CMK (cell line): ENCODE measurements around the gene HAAO.

Experiments used
- DNase-seq: peaks from one replicate; pipeline ENCODE4 v3.0.0-alpha.2; 2010; ENCODE audit warnings: low read depth

The HAAO gene

DNA sequence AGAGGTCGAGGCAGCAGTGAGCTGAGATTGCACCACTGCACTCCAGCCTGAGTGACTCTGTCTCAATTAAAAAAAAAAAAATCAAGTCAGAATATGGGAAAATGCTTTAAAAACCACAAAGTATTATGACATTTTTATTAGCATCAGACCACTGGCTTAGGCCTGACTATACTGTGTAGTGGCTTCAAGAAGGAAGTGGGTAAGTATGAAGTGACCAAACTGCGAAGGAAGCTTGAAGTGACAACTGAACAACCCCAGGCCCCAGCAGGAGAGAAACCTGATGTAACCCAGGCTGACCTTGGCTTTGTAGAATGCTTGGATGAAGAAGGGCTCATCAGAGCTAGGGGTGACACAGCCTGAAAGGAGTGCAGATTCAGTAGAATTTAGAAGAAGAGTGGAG, 21.4 kb upstream of the HAAO start:
- DNase-seq = no peak

DNA sequence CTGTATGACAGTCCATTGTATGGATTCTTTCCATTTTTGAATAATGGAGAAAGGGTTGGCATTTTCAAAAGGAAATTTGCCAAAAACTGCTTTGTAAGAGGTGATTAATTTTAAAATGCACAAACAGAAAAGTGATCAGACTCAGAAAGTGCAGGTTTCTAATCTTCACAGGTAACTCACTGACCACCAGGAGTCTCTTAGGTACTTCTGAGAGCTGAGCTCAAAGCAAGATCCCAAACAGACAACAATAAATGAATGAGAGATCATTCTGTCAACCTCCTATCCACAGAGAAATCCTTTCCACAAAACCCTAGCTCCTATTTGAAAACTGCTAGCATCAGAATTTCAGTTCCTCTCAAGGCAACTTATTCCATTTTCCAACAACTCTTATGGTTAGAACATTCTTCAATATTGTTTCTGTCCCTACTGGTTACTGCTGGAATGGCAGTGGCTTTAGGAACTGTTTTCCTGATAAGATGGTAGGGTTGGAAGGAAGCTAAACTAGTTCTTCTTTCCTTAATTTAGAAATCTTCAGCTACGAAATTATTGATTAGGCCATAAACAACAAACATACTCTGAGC, 20.6 kb upstream of the HAAO start:
- no peak for DNase-seq

DNA sequence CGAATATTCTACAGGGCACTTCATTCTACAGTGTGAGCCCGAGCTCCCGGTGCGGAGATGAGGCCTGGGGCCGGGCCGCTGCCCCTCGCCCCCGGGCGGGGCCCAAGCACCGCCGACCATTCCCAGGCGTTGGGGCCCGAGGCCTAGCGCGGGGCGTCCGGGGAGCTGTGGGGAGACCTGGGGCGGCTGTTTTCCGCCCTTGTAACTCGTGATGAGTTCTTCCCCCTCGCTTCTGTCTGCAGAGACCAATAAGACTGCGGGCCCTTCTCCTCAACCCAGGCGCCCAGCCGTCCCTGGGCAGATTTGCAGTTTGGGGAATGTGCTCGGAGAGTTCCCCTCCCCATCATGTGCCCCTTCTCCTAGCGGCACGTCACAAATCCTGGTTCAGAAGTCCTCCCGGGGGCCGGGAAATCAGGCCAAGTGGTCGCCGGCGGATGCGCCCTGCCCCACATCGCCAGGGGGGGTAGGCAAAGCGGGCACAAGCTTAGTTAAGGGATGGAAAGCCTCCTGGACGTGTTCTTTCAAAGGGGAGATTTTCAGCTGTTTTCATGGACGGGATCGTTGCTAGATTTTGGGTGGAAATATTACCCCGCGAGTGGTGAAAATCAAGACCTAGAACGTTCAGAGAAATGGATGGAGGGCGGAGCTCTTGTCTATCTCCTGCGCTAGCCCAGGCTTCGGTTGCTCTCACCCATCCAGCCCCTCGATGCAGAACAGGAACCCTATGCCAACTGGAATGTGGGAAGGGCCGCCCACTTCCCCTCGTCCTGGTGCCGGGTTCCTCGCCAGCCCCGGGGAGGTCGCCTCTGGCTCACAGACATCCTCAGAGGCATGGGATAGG, 18.8 kb upstream of the HAAO start:
- peak; percentile 48 for DNase-seq

DNA sequence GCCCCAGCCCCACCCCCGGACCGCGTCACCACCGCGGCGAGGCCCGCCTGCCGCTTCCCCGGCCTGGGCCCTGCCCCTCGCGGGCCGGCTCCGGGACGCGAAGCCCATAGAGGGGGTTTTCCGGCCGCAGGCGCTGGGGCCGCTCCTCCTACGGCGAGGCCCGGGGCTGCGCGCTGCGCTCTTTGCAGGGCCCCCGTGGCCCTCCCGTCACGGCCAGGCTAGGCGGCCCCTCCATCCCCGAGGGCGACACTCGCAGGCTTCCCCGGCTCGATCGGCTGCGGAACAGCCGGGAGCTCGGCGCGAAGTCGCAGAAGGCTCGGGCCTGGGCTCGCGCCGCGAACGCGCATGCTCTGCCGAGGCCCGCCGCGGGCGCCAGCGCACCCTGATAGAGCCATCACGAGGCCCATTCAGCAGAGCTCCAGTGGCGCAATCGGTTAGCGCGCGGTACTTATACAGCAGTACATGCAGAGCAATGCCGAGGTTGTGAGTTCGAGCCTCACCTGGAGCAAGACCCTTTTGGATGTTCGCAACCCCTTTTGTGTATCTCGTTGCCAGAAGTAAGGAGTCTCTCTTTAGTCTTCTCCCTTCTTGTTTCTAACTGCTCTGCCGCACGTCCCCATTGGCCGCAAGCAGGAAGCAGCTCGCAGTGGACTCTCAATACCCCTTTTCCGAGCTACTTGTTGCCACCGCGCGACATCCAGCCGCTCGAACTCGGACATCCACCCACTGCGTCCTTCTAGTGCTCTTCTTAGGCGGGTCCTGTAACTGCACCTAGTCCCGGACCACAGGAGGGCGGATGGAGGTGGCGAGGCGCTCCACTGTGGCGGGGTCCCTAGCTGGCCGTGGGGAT, 18.0 kb upstream of the HAAO start:
- DNase-seq = peak; percentile 94

DNA sequence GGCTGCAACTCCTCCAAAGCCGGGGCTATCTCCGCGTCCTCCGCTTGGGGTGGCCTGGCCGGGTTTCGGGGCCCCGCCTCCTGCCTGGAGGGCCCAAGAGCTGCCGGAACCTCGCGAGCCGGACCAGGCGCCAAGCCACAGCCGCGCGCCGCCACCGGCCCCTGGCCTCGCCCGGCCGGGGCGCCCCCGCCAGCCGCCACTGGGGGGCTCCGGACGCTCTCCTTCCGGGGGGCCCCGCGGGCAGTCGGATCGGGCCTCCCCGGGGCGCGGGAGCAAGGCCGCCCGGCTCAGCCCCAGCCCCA, 17.4 kb upstream of the HAAO start:
- DNase-seq = peak; percentile 42

DNA sequence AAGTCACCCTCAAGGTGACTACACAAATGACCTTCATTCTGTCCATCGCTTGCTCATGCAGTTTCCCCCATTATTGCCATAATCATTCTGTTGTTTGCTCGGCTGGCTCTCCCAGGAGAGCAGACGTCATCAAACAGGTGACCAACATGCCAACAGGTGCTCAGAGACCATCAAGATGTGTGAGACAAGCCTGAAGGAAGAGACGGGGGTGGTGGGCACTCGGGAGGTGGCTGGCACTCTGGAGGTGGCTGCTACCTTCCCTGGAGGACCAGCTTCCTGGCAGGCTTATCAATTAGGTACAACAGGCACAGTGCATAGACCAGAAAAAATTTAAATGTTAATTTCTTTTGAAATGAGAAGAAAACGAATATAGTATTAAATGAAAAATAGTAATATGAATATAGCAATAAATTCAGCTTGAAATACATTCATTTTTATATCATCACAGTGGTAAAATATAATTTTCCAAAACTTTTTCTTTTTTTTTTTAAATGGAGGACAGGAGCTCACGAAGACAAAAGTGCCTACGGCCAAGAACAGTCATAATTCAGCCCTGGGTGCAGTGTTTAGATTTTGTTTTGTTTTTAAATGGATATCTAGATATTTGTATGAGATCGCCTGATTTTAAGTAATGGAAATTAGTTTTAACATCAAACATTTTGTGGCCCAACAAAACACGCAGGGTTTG, 16.9 kb upstream of the HAAO start:
- DNase-seq = no peak

DNA sequence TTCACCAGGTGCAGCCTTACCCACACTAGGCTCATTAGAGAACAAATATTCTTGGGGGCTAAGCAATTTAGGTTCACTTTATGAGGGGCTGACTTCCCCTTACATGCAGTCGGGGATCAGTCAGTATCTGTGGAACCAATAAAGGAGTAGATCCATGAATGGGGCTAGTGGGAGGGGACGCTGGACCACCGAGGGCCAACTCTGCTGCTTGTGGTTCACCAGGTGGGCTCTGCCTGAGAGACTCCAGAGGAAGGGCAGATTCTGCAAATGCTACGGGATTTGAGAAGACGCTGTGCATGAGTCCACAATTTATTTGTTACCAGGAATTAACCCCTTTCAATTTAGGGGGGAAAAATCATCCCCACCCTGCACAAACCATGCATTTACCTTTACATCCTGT, 15.9 kb upstream of the HAAO start:
- no peak for DNase-seq

DNA sequence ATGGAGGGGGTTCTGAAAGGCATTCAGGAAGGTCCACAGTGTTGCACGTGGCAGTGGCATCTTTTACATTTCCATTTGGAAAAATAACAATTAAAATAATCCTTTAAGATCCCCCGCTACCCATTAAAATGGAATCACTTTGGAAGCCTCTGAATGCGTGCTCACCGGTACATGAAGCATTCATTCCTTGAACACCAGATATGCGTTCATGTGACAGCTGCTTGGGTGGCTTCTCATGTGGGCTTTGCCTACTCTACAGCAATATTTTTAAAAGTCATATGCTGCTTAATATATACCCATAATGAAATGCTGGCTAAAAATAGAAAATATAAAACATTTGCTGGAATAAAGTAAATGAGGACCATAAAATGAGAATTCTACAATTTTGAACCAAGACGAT, 14.4 kb upstream of the HAAO start:
- DNase-seq = no peak

DNA sequence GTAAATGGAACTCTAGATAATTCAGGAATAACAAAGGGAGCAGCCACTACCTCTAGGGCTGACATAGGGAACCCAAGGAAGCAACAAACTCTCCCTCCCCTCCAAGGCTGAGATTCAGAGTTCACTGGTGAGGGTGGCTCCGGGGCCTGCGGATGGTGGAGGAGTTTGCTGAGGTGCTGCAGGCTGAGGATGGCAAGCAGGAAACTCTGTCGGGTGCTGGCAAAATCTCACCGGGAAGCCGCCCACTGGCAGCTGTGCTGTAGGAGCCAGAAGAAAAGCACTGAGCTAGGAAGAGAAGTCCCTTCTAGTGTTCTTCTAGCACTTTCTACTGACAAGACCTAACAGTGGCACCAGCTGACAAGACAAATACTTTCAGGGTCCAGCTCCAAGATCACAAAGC, 12.5 kb upstream of the HAAO start:
- DNase-seq = no peak

DNA sequence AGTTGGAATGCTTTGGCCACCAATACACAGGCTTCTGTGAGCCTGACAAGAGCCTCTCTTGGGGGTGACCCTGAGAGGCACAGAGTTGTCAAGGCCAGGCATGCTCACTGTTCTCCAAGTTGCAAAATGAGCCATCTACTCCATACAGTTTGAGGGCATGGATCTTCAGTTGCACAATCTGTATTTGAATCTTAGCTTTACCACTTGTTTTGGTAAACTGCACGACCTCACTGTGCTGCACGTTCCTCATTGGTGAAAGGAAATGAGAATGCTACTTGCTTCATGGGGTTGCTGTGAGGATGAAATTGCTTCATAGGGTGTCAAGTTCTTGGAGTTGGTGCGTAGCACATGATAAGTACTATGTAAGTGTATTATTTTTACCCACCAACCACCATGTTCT, 12.0 kb upstream of the HAAO start:
- DNase-seq = no peak

DNA sequence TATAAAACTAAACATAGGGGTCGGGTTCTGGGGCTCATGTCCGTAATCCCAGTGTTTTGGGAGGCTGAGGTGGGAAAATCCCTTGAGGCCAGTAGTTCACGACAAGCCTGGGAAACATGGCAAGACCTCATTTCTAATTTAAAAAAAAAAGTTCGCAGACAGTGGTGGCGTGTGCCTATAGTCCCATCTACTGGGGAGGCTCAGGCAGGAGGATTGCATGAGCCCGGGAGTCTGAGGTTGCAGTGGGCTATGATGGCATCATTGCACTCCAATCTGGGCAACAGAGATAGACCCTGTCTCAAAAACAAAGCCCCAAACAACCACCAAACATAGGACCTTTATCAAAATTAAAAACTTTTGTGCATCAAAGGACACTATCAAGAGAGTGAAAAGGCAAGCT, 9.8 kb upstream of the HAAO start:
- no peak for DNase-seq

DNA sequence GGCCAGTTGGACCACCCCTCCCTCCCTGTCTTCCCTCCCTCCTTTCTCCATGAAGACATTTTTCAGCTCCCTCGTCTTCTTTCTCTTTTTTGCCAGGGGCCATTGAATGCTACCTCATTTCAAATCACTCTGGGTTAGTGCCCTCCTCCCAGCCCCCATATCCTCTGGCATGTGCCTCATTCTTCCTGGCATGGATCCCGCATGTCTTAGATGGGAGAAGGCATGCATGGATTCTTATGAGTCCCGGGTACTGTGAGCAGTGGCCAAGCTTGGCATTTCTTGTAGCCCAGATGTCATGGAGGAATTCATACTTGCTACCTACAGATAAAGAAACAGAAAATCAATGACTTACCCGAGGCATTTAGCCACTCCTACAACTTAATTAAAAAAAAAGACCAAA, 9.0 kb upstream of the HAAO start:
- no peak for DNase-seq

DNA sequence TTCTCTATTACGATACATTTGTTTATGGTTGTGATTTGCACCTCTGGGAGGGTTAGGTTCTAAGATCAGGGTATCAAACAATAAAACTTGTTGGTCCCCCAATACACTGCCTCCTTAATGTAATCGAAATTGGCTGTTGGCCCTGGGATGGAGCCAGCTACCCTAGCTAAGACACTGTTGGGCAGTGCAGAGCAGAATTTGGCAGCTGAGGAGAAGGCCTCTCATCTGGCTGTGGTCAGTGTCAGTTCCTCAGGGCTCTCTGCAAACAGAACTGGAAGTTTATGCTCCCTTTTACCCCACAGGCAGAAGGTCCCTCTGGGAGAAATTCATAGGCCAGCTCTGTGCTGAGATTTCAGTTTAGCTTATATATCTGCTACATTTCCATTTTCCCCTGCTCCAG, 8.6 kb upstream of the HAAO start:
- no peak for DNase-seq

DNA sequence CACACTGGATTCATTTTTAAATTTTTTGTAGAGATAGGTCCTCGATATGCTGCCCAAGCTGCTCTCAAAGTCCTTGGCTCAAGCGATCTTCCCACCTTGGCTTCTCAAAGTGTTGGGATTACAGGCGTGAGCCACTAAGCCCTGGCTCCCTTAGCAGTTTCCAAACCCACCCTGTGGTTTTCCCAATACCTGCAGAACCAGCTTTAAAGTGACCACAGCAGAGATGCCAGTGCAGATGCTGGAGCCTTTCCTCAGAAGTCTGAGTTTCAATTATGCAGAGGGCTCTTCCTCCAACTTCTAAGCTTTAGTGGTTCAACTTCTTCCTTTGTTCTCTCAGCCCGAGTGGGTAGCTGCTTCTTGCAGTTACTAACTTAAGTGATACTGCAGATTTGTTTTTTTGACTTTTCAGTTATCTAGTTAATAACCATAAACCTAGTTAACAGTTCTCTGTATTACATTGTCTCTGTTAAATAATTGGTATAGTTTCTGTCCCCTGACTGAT, 8.1 kb upstream of the HAAO start:
- DNase-seq = no peak

DNA sequence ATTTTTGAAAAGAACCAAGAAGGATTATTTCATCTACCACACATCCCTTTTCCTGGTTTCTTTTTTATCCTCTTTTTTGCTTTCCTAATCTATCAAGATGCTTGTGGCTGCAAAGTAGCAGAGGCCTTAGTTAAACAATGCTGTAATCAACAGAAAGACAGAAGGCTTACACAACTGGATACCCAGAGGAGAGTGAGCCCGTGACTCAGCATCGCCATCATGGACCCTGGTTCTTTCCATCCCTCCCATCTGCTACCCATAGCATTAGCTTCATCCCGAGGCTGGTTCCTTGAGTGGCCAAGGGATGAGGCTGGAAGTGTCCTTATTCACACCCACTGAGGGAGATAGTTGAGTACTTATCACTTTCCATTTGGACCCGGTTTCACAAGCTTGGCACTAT, 7.5 kb upstream of the HAAO start:
- no peak for DNase-seq

DNA sequence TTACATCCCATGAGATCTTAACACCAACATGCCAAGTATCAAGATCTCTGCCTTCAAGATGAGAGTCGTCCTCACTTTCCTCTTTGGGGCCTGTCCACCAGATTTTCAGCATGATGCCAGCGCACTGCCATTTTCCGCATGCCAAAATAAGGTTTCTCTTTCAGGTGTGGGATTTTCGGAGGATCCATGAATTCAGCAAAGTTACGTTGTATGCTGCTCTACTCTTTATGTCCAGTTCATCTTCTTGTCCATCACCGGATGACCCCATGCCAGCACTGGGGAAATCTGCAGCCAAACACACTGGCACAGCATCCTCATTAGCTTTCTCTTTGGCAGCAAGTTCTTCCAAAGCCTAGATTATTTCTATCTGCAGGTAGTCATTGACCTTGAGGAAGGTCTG, 4.9 kb upstream of the HAAO start:
- no peak for DNase-seq

DNA sequence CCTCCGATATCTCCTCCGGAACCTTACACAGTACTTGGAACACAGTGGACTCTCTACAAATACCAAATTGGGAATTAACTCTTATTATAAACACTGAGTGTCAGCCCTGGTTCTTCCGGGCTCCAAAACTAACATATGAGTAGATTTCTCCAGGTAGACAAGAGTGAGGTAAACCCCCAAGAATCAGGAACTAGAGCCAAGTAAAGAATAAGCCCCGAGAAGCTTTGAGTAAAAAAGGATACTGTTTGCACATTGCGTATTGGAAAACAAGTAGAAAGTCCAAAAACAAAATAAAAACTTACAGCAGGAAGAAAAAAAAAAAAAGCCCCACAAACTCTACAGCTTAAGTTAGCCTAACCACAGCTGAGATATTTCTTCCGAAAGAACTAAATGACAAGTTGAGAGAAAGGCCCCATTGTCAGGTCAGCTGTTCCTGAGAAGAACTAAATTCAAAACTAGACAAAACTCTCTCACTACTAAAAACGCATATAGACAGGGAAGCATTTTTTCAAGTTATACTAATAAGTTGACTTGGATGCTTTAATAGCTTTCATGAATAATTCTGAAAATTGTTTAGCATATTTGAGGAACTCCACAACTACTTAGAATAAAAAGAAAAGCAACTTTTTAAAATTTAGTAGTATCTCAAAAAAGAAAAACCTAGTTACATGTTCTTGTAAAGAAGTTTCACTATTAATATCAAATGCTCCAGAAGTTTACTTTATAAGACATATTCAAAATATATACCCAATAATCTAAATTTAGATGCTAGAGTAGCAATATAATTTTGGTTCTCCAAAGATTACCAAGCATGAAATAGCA, 4.3 kb upstream of the HAAO start:
- no peak for DNase-seq

DNA sequence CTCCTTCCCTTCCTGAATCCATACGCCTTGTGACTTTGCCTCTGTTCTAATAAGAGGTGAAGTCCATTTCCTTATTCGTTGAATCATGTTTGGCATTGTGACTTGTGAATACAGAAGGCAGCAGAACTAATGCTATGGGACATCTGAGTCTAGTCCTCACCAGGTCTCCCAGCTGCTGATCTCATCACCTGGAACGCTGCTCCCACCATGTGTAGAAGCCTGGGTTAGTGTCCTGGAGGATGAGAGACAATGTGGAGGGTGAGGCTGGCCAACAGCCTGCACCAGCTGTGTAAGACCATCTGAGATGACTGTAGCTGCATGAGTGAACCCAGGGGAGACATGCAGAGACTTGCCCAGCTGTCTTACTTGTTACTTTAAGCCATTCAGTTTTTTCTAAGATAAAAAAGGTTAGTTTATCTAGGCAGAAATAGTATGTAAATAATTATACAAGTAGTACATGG, 3.5 kb upstream of the HAAO start:
- no peak for DNase-seq

DNA sequence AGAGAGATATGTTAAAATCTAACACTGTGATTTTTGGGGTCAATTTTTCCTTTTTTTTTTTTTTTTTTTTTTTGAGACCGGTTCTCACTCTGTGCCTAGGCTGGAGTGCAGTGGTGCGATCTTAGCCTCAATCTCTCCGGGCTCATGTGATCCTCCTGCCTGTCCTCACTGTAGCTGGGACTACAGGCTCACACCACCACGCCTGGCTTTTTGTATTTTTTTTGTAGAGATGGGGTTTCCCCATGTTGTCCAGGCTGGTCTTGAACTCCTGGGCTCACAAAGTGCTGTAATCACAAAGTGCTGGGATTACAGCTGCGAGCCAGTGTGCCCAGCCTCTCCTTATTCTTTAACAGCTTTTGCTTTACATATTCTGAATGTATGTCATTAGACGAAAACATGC, 2.9 kb upstream of the HAAO start:
- no peak for DNase-seq

DNA sequence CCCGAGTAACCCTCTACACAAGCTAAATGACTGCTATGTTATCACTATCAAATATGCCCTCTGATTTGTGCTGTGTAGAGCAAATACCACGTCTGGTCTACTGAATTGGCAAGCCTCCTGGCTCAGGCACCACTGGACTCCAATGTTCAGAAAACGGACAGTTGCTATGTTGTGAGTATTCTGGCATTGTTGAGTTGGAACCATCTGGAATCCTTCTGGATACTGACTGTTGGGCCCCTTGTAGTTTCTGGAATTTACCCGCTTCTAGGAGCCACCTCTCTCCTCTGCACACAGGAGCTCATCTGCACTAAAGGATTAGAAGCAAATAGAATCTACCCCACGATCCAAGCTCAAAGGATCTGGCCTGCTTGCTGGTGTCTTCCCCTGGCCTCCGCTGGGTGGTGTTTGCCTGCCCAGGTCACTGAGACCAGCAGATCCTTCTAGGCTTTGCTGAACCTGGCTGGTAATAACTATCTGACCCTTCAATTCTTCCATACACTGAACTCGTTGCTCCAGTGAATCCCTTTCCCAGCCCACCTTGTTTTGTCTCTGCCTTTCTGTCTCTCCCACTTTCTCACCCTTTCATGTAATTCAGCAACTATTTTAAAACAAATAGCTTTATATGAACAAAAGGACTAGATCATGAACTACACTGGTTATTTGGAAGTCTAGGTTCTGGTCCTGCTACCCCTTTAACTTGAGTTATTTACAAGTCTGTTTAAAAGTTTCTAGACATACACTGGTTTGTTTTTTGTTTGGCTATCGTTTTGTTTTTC, 2.1 kb upstream of the HAAO start:
- DNase-seq = no peak
